ENCODE results near the gene PRLR. TPM values are rescaled to one million over a fixed set of nuclear protein-coding genes. Genes with fewer than 3 reads are reported as not detected.

The PRLR gene
- total RNA-seq, 2 experiments from 2014 or later = not detected

DNA sequence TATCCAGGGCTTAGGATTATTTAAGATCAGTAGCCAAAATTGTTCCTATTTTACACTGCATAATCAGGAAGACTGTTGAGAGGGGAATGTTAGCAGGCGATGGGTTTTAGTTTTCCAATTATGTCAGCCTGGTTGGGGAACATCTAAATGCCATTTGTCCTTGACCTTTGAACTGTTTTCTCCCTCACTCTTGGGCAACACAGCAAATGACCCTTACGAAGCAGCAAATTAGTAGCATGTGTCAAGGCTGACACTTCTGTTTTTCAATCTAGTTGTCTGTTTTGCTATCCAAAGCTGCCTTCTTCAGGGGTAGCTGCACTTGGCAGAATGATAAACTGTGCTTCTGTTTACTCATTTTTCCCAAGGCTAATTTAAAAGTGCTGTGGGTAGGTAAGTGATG, 104.5 kb downstream of the PRLR start:
- no peak overlapping the region for H3K4me3 Mint-ChIP-seq
- TF ChIP-seq, protein P1, sequence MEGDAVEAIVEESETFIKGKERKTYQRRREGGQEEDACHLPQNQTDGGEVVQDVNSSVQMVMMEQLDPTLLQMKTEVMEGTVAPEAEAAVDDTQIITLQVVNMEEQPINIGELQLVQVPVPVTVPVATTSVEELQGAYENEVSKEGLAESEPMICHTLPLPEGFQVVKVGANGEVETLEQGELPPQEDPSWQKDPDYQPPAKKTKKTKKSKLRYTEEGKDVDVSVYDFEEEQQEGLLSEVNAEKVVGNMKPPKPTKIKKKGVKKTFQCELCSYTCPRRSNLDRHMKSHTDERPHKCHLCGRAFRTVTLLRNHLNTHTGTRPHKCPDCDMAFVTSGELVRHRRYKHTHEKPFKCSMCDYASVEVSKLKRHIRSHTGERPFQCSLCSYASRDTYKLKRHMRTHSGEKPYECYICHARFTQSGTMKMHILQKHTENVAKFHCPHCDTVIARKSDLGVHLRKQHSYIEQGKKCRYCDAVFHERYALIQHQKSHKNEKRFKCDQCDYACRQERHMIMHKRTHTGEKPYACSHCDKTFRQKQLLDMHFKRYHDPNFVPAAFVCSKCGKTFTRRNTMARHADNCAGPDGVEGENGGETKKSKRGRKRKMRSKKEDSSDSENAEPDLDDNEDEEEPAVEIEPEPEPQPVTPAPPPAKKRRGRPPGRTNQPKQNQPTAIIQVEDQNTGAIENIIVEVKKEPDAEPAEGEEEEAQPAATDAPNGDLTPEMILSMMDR (IDR thresholded peaks at IDR 0.05) = no peak
- ATAC-seq (no peak), DNase-seq (no peak)
- CTCF ChIA-PET = no interaction called here
- intact Hi-C loops (cut with micrococcal nuclease) = no loop called here
- H3K27me3 Mint-ChIP-seq = peaks cover 53% of the 10 kb centered on the region
- H3K9me3 Mint-ChIP-seq = no peaks in the 10 kb centered on the region
- no peak overlapping the region for H3K27ac Mint-ChIP-seq
- peaks cover 17% of the 10 kb centered on the region for H3K4me1 Mint-ChIP-seq (ENCODE audit: low read depth)
- no peaks in the 10 kb centered on the region for H3K36me3 Mint-ChIP-seq (ENCODE audit: low read depth)
- POLR2A ChIA-PET = no interaction called here

DNA sequence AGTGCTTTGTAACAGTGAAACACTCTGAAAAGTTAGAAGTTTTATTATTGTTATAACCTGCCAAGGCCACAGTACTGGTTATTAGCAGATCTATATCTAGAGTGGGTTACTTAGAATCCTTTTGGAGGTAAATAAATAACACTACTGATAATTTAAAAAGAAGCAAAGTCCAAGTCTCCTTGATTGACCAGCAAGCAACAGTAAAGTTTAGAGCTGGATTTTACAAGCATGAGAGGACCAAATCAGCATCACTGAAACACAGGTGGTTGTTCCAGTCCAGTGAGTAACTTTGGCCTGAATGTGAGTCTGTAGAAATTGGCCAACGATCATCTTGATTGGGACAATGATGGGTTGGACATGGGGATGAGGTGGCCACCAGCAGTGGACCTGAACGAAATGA, 105.4 kb downstream of the PRLR start:
- Mint-ChIP-seq H3K27me3 (peaks cover 46% of the 10 kb centered on the region), H3K4me1 (ENCODE audit: low read depth) (peaks cover 9% of the 10 kb centered on the region), H3K9me3 (no peaks in the 10 kb centered on the region), H3K36me3 (ENCODE audit: low read depth) (no peaks in the 10 kb centered on the region), H3K4me3 (no peak overlapping the region), H3K27ac (no peak overlapping the region)
- intact Hi-C loops (cut with micrococcal nuclease) = no loop called here
- TF ChIP-seq, protein P1 (IDR thresholded peaks at IDR 0.05) = no peak
- no peak for DNase-seq
- CTCF ChIA-PET = interaction anchor here (0.6 kb wide), 1 partner anchor 110 kb away, joined by 3 read pairs; no protein-coding TSS in a partner anchor
- no peak for ATAC-seq
- POLR2A ChIA-PET = interaction anchor here (0.6 kb wide), 2 partner anchors 16 to 611 kb away, joined by 3 read pairs; no protein-coding TSS in a partner anchor

DNA sequence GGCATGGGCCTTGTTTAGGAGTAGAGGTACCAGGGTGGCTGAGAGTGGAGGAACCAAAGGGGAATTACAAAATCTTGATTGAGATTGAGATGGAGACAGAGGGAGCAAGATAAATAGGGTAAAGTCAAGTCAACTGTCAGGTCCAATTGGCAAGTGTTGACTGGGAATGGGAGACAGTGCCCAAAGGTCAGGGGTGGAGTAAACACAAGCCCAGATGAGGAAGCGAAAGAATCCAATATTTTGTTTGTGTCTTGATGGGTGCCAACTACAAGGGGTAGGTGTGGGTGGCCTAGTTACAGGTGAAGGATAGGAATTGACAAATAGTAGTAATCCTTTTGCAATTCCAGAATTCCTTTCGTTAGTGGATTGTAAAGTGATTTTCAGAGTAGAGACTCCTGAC, 107.5 kb downstream of the PRLR start:
- H3K27me3 Mint-ChIP-seq = peaks cover 38% of the 10 kb centered on the region
- no peak for DNase-seq
- CTCF ChIA-PET = no interaction called here
- no peaks in the 10 kb centered on the region for H3K9me3 Mint-ChIP-seq
- no peaks in the 10 kb centered on the region for H3K4me1 Mint-ChIP-seq (ENCODE audit: low read depth)
- H3K27ac Mint-ChIP-seq = no peak overlapping the region
- ATAC-seq = no peak
- TF ChIP-seq, protein P1 (IDR thresholded peaks at IDR 0.05) = no peak
- no peak overlapping the region for H3K4me3 Mint-ChIP-seq
- no peaks in the 10 kb centered on the region for H3K36me3 Mint-ChIP-seq (ENCODE audit: low read depth)
- POLR2A ChIA-PET = no interaction called here
- intact Hi-C loops (cut with micrococcal nuclease) = no loop called here

- no peaks in the 10 kb centered on the region for H3K36me3 Mint-ChIP-seq (ENCODE audit: low read depth)
- H3K27me3 Mint-ChIP-seq = peaks cover 28% of the 10 kb centered on the region
- H3K27ac Mint-ChIP-seq = no peak overlapping the region
- no peak for ATAC-seq
- ChIA-PET CTCF (interaction anchor here (0.6 to 1.3 kb wide), 4 partner anchors 10 to 72 kb away, joined by 3 to 4 read pairs (median 3); no protein-coding TSS in a partner anchor), POLR2A (no interaction called here)
- intact Hi-C loops (cut with micrococcal nuclease) = no loop called here
- H3K9me3 Mint-ChIP-seq = no peaks in the 10 kb centered on the region
- DNase-seq = no peak
- no peak overlapping the region for H3K4me3 Mint-ChIP-seq
- no peaks in the 10 kb centered on the region for H3K4me1 Mint-ChIP-seq (ENCODE audit: low read depth)
- TF ChIP-seq, protein P1 (IDR thresholded peaks at IDR 0.05) = no peak
Observed at GRCh38 chr5:35120715-35121114, 109.6 kb downstream of the PRLR start.

GRCh38 chr5:35117967-35118366, 112.3 kb downstream of the PRLR start:
- TF ChIP-seq, protein P1 (IDR thresholded peaks at IDR 0.05) = no peak
- Mint-ChIP-seq H3K36me3 (ENCODE audit: low read depth) (no peaks in the 10 kb centered on the region), H3K27me3 (peaks cover 22% of the 10 kb centered on the region), H3K4me1 (ENCODE audit: low read depth) (no peaks in the 10 kb centered on the region), H3K27ac (no peak overlapping the region), H3K9me3 (peaks cover 1% of the 10 kb centered on the region), H3K4me3 (no peak overlapping the region)
- DNase-seq (no peak), ATAC-seq (no peak)
- ChIA-PET CTCF (no interaction called here), POLR2A (no interaction called here)
- intact Hi-C loops (cut with micrococcal nuclease) = no loop called here
